ENCODE measurements around the gene PEA15. TPM values are rescaled to one million over a fixed set of nuclear protein-coding genes. Genes with fewer than 3 reads are reported as not detected.

The PEA15 gene
- total RNA-seq, 1 experiment from 2014 or later, result 153 TPM

DNA sequence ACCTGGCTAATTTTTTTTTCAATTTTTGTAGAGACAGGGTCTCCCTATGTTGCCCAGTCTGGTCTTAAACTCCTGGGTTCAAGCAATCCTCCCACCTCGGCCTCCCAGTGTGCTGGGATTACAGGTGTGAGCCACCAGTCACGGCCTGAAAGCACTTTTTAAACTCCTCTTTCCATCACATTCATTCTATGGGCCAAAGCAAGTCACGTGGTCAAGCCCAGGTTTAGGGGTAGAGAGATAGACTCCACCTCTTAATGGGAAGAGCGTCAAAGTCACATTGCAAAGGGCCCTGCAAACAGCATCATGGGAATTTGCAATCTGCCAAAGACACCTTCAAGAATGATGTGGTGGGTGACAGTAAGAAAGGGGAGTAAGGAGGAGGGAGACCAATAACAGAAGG lies 46.6 kb upstream of the PEA15 start:
- no peak overlapping the region for H3K27ac Mint-ChIP-seq (ENCODE audit: unreplicated experiment)
- CTCF ChIA-PET, result no interaction called here

DNA sequence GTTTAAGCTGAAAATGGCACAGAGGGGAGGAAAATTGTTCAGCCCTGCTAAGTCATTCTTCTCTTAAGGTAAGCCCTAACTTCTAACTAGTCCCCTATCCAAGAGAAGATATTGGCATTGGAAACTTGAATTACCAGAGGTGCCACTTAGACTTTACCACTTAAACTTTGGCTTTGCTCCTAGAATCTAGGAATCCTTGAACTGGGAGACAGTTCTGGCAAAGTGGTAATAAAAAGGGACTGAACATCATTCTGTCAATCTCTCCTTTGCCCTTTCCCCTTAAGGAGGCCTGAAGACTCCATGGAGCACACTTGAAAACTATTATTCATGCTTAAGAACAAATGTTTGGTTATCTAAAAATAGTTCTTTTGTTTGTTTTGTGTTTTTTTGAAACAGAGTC lies 45.3 kb upstream of the PEA15 start:
- Mint-ChIP-seq H3K4me1 (ENCODE audit: low read depth, unreplicated experiment) (no peaks in the 10 kb centered on the region), H3K27ac (ENCODE audit: unreplicated experiment) (no peak overlapping the region), H3K27me3 (ENCODE audit: unreplicated experiment) (peaks cover 68% of the 10 kb centered on the region), H3K9me3 (ENCODE audit: low read depth, unreplicated experiment) (no peaks in the 10 kb centered on the region), H3K36me3 (ENCODE audit: insufficient read depth, unreplicated experiment) (no peaks in the 10 kb centered on the region), H3K4me3 (ENCODE audit: low read depth, unreplicated experiment) (no peak overlapping the region)
- no peak for DNase-seq
- intact Hi-C loops (cut with micrococcal nuclease; ENCODE audit: unreplicated experiment), result no loop called here
- no TSS peak for BruUV-seq (replicated peaks)
- TF ChIP-seq, protein P1, sequence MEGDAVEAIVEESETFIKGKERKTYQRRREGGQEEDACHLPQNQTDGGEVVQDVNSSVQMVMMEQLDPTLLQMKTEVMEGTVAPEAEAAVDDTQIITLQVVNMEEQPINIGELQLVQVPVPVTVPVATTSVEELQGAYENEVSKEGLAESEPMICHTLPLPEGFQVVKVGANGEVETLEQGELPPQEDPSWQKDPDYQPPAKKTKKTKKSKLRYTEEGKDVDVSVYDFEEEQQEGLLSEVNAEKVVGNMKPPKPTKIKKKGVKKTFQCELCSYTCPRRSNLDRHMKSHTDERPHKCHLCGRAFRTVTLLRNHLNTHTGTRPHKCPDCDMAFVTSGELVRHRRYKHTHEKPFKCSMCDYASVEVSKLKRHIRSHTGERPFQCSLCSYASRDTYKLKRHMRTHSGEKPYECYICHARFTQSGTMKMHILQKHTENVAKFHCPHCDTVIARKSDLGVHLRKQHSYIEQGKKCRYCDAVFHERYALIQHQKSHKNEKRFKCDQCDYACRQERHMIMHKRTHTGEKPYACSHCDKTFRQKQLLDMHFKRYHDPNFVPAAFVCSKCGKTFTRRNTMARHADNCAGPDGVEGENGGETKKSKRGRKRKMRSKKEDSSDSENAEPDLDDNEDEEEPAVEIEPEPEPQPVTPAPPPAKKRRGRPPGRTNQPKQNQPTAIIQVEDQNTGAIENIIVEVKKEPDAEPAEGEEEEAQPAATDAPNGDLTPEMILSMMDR (IDR thresholded peaks at IDR 0.05; ENCODE audit: unreplicated experiment), result no peak
- CTCF ChIA-PET, result no interaction called here

More for the DNA sequence above, 46.6 kb upstream of the PEA15 start:
- no peak for DNase-seq
- intact Hi-C loops (cut with micrococcal nuclease; ENCODE audit: unreplicated experiment), result no loop called here
- H3K9me3 Mint-ChIP-seq (ENCODE audit: low read depth, unreplicated experiment), result no peaks in the 10 kb centered on the region
- H3K4me3 Mint-ChIP-seq (ENCODE audit: low read depth, unreplicated experiment), result no peak overlapping the region
- TF ChIP-seq, protein P1 (IDR thresholded peaks at IDR 0.05; ENCODE audit: unreplicated experiment), result no peak
- H3K27me3 Mint-ChIP-seq (ENCODE audit: unreplicated experiment), result peaks cover 59% of the 10 kb centered on the region
- no TSS peak for BruUV-seq (replicated peaks)
- H3K36me3 Mint-ChIP-seq (ENCODE audit: insufficient read depth, unreplicated experiment), result no peaks in the 10 kb centered on the region
- no peaks in the 10 kb centered on the region for H3K4me1 Mint-ChIP-seq (ENCODE audit: low read depth, unreplicated experiment)

DNA sequence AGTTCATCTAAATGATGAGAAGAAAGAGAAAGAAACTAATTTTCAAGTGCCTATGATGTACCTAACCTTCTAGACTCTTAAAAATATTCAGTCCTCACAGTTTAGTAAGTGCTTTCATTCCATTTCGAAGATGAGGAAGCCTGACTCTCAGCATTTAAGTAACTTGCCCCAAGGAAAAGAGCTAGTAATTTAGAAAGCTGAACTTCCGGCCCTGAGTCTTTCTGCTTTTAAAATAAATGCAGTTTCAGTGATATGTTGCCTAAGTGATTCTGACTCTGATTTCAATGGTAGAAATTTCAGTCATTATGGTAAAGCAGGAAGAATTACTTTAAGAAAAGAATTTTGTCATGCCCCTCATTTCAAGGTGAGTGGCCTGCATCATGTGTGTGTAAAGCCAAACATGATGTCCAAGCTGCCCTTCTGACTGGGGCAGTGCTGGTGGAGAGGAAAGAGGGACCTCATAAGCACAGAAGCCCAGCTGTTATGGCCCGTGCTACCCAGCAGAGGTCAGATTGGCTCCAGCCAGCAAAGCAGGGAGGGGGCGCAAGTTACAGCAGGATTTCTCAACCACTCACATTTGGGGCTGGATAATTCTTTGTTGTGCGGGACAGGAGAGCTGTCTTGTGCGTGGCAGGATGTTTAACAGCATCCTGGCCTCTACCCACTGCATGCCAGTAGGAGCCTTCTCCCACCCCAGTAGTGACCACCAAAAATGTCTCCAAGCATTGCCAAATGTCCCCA lies 43.0 kb upstream of the PEA15 start:
- TF ChIP-seq, protein P1 (IDR thresholded peaks at IDR 0.05; ENCODE audit: unreplicated experiment), result no peak
- Mint-ChIP-seq H3K27me3 (ENCODE audit: unreplicated experiment) (peaks cover 75% of the 10 kb centered on the region), H3K9me3 (ENCODE audit: low read depth, unreplicated experiment) (no peaks in the 10 kb centered on the region), H3K4me1 (ENCODE audit: low read depth, unreplicated experiment) (no peaks in the 10 kb centered on the region), H3K27ac (ENCODE audit: unreplicated experiment) (no peak overlapping the region), H3K4me3 (ENCODE audit: low read depth, unreplicated experiment) (no peak overlapping the region), H3K36me3 (ENCODE audit: insufficient read depth, unreplicated experiment) (no peaks in the 10 kb centered on the region)
- intact Hi-C loops (cut with micrococcal nuclease; ENCODE audit: unreplicated experiment), result no loop called here
- CTCF ChIA-PET, result no interaction called here
- no TSS peak for BruUV-seq (replicated peaks)
- no peak for DNase-seq

DNA sequence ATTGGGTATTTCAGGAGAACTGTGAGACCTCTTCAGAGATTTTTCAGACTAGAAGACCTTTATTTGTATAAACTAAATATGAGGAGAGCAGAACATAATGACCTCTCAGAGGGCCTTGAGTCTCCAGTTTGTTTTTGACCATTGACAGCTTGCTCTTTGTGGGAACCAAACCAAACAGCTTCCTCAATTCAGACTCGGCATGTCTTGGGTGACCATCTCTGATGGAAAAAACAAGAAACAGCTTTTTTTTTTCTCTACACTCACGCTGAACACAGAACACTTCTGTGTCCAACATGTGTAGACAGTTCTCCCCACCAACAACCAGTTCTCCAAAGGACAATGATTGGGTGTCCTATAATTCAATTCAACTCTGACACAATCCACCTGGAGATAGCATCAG lies 42.3 kb upstream of the PEA15 start:
- TF ChIP-seq, protein P1 (IDR thresholded peaks at IDR 0.05; ENCODE audit: unreplicated experiment), result no peak
- Mint-ChIP-seq H3K4me3 (ENCODE audit: low read depth, unreplicated experiment) (no peak overlapping the region), H3K4me1 (ENCODE audit: low read depth, unreplicated experiment) (no peaks in the 10 kb centered on the region), H3K27ac (ENCODE audit: unreplicated experiment) (no peak overlapping the region), H3K36me3 (ENCODE audit: insufficient read depth, unreplicated experiment) (no peaks in the 10 kb centered on the region), H3K27me3 (ENCODE audit: unreplicated experiment) (peaks cover 81% of the 10 kb centered on the region), H3K9me3 (ENCODE audit: low read depth, unreplicated experiment) (no peaks in the 10 kb centered on the region)
- intact Hi-C loops (cut with micrococcal nuclease; ENCODE audit: unreplicated experiment), result no loop called here
- no TSS peak for BruUV-seq (replicated peaks)
- DNase-seq, result no peak
- CTCF ChIA-PET, result no interaction called here

All from Calu3 (cell line).